Right cardiac atrium (tissue), 5 donors: ENCODE results near the gene TFF2. TPM values are rescaled to one million over a fixed set of nuclear protein-coding genes. Genes with fewer than 3 reads are reported as not detected.

Source experiments
- ATAC-seq, 2 donors: fragments of 200-7000 bp; cut with Tn5 transposase; one replicate each; pipeline versions ENCODE4 v1.8.0 to v1.9.1; 2020; ENCODE audit warnings: moderate library complexity in 2 of 2, mild to moderate bottlenecking in 1 of 2
- DNase-seq, 3 donors: peaks; one replicate each; pipeline ENCODE4 v3.0.0-alpha.2; 2020
- H3K27ac ChIP-seq: one replicate; pipeline ENCODE4 v1.5.1; 2013; ENCODE audit warnings: mild to moderate bottlenecking, low read length, control low read depth, moderate library complexity
- H3K27me3 ChIP-seq: one replicate; pipeline ENCODE4 v1.6.1; 2013; ENCODE audit not compliant: control insufficient read depth, insufficient read depth
- H3K4me1 ChIP-seq: one replicate; pipeline ENCODE4 v1.6.1; 2013; ENCODE audit warnings: low read length; ENCODE audit not compliant: control insufficient read depth, insufficient read depth
- H3K4me3 ChIP-seq: one replicate; pipeline ENCODE4 v1.5.1; 2013; ENCODE audit warnings: low read length, control low read depth
- H3K9me3 ChIP-seq: one replicate; pipeline ENCODE4 v1.6.1; 2013; ENCODE audit warnings: low read length; ENCODE audit not compliant: control insufficient read depth
- WGBS: extraction: QIAGEN DNeasy Blood & Tissue Kit; methylation state at CpG from one replicate; pipeline ENCODE4 v1.1.7; 2013; 5-methylcytosine and 5-hydroxymethylcytosine counted together
- intact Hi-C, 4 donors: fragments of 100-400 bp; cut with DNase I; formaldehyde crosslinking; loops; one replicate each; pipeline versions ENCODE4 v1.11.0 to v1.14.0; 2022 to 2023
- polyA plus RNA-seq: library from polyadenylated mRNA; stranded (reverse); fragments of 200-250 nt; gene quantifications from one replicate; pipeline ENCODE4 v1.2.3, GENCODE V29; 2013
- total RNA-seq, 4 donors: library from RNA; stranded (reverse); fragmentation: NEBNext Ultra II Directional; extraction: Animal tissue kit (Norgen Biotek cat#: 25700); gene quantifications; one replicate each; pipeline ENCODE4 v1.2.1, GENCODE V29; 2021
- donor health status: healthy with polysubstance abuse.
- donor health status: DM: no; HTN: yes; CAD: no.
- donor health status: DM: no; HTN: no; CAD: no.
- donor health status: DM: no; HTN: yes; CAD: no; lungs with severe emphysema.
- donor health status: DM: yes; HTN: yes; CAD: no.

TFF2 gene
- total and polyA plus RNA-seq, 5 donors = not detected

DNA sequence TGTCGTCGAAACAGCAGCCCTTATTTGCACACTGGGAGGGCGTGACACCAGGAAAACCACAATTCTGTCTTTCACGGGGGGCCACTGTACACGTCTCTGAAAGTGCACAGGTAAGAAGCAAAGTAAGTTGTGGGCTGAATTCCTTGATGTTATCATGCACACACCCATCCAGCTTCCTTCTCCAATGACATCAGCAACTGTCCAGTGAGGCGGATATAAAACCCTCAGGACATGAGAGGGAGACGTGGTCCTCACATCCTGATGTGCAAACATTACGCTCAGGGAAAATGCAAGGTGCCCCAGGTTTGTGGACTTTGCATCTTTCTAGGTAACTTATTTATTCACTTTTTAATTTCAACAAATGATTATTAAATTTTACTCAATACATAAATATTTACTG, 12.5 kb upstream of the TFF2 start:
- no peaks in the 10 kb centered on the region for H3K9me3 ChIP-seq
- no peak overlapping the region for H3K27ac ChIP-seq
- intact Hi-C loops = no loop called here
- H3K4me3 ChIP-seq = no peak overlapping the region
- ATAC-seq = no peak
- DNase-seq = no peak
- no peaks in the 10 kb centered on the region for H3K27me3 ChIP-seq
- H3K4me1 ChIP-seq = no peaks in the 10 kb centered on the region
- 73% methylated on average over 8 of the region's 8 CpGs for WGBS

GRCh38 chr21:42362700-42363099, 11.9 kb upstream of the TFF2 start:
- WGBS = 68% methylated on average over 9 of the region's 9 CpGs
- no peaks in the 10 kb centered on the region for H3K27me3 ChIP-seq

DNA sequence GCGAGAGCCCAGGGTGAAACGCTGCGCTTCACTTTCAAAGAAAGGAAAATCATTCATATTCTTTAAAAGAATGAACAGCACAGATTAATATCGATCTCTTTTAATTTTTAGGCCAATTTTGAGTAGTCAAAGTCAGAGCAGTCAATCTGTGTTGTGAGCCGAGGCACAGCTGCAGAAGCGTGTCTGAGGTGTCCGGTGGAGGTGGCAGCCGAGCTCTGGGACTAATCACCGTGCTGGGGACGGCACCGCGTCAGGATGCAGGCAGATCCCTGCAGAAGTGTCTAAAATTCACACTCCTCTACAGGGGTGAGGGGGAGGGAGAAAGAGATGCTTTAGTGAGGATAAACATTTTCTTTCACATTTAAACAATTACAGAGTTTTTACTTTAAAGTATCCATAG, 11.4 kb upstream of the TFF2 start:
- Histone ChIP-seq H3K27me3 (no peaks in the 10 kb centered on the region), H3K4me3 (no peak overlapping the region), H3K9me3 (no peaks in the 10 kb centered on the region), H3K27ac (no peak overlapping the region), H3K4me1 (no peaks in the 10 kb centered on the region)
- intact Hi-C loops = no loop called here
- WGBS = 73% methylated on average over 12 of the region's 12 CpGs
- DNase-seq (no peak), ATAC-seq (no peak)

More at GRCh38 chr21:42362700-42363099, 11.9 kb upstream of the TFF2 start:
- ATAC-seq (no peak), DNase-seq (no peak)
- H3K27ac ChIP-seq = no peak overlapping the region
- H3K4me1 ChIP-seq = no peaks in the 10 kb centered on the region
- no peaks in the 10 kb centered on the region for H3K9me3 ChIP-seq
- intact Hi-C loops = no loop called here
- H3K4me3 ChIP-seq = no peak overlapping the region

DNA sequence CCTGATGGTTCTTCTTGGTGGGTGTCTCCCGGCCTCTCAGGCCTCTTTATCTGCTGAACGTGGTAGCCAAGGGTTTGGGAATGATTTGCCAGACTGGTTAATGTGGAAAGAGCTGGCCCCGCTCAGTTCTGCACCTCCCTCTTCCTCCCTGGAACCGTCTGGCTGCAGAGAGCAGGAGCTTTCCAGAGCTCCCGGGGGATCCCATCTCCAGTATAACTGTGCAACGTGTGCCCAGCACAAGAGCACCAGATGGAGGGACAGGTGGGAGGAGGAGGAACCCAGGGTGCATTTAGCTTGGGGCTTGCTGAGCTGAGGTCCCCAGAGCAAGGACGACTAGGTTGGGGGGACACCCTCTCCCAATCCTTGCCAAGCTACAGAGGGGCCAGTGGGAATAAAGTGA, 10.5 kb upstream of the TFF2 start:
- H3K4me3 ChIP-seq = no peak overlapping the region
- DNase-seq (no peak), ATAC-seq (no peak)
- H3K27me3 ChIP-seq = no peaks in the 10 kb centered on the region
- intact Hi-C loops = no loop called here
- no peaks in the 10 kb centered on the region for H3K4me1 ChIP-seq
- no peaks in the 10 kb centered on the region for H3K9me3 ChIP-seq
- H3K27ac ChIP-seq = no peak overlapping the region
- 34% methylated on average over 7 of the region's 7 CpGs for WGBS

- Histone ChIP-seq H3K4me3 (no peak overlapping the region), H3K9me3 (no peaks in the 10 kb centered on the region), H3K27ac (no peak overlapping the region), H3K27me3 (no peaks in the 10 kb centered on the region), H3K4me1 (no peaks in the 10 kb centered on the region)
- no peak for ATAC-seq
- intact Hi-C loops = no loop called here
- DNase-seq = no peak
- 64% methylated on average over 2 of the region's 2 CpGs for WGBS
Measured at GRCh38 chr21:42360317-42360716, 9.5 kb upstream of the TFF2 start.

DNA sequence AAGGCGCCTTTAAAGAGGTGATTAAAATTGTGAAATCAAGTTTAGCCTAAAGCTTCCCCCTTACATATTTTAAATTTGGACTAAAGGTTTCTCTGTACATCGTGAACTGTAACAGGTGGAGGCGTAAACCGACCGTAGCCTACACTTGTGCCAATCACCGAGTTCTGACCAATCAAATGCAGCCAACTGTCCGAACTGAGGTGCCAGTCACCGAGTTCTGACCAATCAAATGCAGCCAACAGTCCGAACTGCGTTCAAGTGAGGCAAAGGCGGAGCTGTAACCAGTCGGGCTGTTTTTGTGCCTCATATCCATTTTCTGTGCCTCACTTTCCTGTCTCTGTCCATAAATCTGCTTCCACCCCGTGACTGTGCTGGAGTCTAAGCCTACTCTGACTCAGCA, 8.1 kb upstream of the TFF2 start:
- 85% methylated on average over 13 of the region's 13 CpGs for WGBS
- Histone ChIP-seq H3K4me1 (no peaks in the 10 kb centered on the region), H3K4me3 (no peak overlapping the region), H3K27me3 (no peaks in the 10 kb centered on the region), H3K27ac (no peak overlapping the region), H3K9me3 (no peaks in the 10 kb centered on the region)
- intact Hi-C loops = no loop called here
- no peak for ATAC-seq
- no peak for DNase-seq

DNA sequence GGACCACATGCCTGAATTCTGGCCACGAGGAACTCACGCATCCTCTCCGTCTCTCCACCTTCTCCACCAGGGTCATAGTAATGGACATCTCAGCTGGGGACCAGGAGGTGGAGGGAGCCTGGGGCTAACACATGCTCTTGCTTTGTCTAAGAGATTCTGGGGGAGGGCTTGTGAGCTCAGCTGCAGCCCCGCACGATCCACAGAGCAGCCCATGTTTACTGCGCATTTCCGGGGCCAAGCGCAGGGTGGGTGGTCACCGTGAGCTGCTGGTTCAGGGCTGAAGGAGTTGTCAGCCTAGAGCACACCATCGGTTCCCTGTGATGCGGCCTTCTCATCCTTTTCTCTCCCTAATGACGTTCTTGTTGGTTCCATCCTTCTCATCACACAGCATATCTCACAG, 7.5 kb upstream of the TFF2 start:
- Histone ChIP-seq H3K4me1 (no peaks in the 10 kb centered on the region), H3K27ac (no peak overlapping the region), H3K4me3 (no peak overlapping the region), H3K9me3 (no peaks in the 10 kb centered on the region), H3K27me3 (no peaks in the 10 kb centered on the region)
- intact Hi-C loops = no loop called here
- ATAC-seq = no peak
- DNase-seq = no peak
- 93% methylated on average over 12 of the region's 12 CpGs for WGBS

DNA sequence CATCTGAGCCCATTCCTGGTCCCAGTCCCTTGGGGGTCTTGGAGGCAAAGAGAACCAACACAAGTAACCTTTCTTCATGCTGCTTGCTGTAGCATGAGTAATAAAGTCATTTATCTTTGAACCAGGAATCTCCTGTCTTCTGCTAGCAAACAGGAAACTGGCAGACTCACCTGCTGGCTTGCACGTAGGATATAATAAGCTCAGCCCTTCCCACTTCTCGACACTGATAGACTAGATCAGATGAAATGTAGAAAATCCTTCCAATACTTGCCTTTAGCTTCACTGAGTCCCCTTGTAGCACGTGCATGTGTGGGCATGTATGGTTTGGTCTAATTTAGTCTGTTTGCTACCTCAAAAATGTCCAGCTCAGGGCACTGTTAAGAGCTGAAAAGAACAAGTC, 6.5 kb upstream of the TFF2 start:
- H3K4me1 ChIP-seq = no peaks in the 10 kb centered on the region
- no peaks in the 10 kb centered on the region for H3K27me3 ChIP-seq
- ATAC-seq = no peak
- no peak overlapping the region for H3K4me3 ChIP-seq
- H3K27ac ChIP-seq = no peak overlapping the region
- H3K9me3 ChIP-seq = no peaks in the 10 kb centered on the region
- intact Hi-C loops = no loop called here
- no peak for DNase-seq
- 67% methylated on average over 3 of the region's 3 CpGs for WGBS

DNA sequence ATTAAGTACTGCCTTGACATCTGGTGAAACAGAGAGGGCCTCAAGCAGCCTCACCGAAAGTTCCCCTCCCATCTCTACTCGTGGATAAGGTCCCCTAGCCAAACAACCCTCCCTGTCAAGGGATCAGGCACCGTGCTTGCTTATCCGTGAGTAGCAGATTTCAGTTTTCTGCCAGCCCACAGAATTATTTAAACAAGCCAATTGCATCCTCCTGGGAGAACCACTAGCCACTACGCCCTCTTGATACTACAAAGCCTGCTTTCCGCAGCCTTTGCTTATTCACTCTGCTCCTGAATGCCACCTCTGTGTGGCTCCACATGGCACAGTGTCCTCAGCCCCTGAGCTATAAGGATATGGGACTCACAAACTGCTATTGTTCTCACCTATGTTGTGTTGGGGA, 5.9 kb upstream of the TFF2 start:
- ATAC-seq = no peak
- H3K27ac ChIP-seq = no peak overlapping the region
- DNase-seq = no peak
- no peaks in the 10 kb centered on the region for H3K9me3 ChIP-seq
- no peaks in the 10 kb centered on the region for H3K27me3 ChIP-seq
- no peak overlapping the region for H3K4me3 ChIP-seq
- H3K4me1 ChIP-seq = no peaks in the 10 kb centered on the region
- 38% methylated on average over 6 of the region's 6 CpGs for WGBS
- intact Hi-C loops = no loop called here

- WGBS = 86% methylated on average over 2 of the region's 2 CpGs
- DNase-seq (no peak), ATAC-seq (no peak)
- no peak overlapping the region for H3K4me3 ChIP-seq
- H3K27me3 ChIP-seq = no peaks in the 10 kb centered on the region
- H3K9me3 ChIP-seq = no peaks in the 10 kb centered on the region
- no peak overlapping the region for H3K27ac ChIP-seq
- intact Hi-C loops = no loop called here
- H3K4me1 ChIP-seq = no peaks in the 10 kb centered on the region
Measured at GRCh38 chr21:42356046-42356445, 5.3 kb upstream of the TFF2 start.

- intact Hi-C loops = no loop called here
- DNase-seq (no peak), ATAC-seq (no peak)
- 85% methylated on average over 5 of the region's 5 CpGs for WGBS
- Histone ChIP-seq H3K9me3 (no peaks in the 10 kb centered on the region), H3K27ac (no peak overlapping the region), H3K4me1 (no peaks in the 10 kb centered on the region), H3K4me3 (no peak overlapping the region), H3K27me3 (no peaks in the 10 kb centered on the region)
Measured at GRCh38 chr21:42353623-42354022, 2.8 kb upstream of the TFF2 start.

DNA sequence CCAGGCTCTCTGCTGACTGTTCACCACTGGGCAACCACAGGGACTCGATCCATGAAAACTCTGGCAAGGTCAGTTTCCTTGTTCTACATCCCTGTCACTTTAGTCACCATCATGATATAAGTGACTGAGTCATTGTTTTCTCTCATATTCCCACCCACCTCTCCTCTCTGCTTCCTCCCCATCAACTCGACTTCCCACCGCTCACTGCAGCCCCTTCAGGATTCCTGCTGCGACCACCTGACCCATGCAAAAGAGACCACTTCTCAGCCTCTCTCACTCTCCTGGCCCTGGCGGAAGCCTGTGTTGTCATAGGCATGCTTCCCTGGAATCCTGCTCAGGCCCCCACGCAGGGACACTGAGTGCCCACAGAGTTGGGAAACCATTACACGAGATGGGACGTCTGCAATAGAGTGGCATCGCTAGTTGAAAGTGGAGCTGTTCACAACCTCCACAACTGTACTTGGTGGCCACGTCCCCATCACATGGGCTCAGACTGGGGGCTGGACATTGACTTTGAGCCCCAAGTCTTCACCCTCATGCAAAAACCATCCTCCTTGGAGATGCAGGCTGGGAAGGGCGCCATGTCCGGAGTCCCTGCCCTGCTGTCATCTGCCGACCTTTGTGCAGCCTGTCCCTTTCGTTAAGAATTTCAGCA, 1.8 kb upstream of the TFF2 start:
- WGBS = 79% methylated on average over 14 of the region's 14 CpGs
- intact Hi-C loops = no loop called here
- DNase-seq (no peak), ATAC-seq (no peak)
- Histone ChIP-seq H3K27me3 (no peaks in the 10 kb centered on the region), H3K9me3 (no peaks in the 10 kb centered on the region), H3K27ac (no peak overlapping the region), H3K4me3 (no peak overlapping the region), H3K4me1 (no peaks in the 10 kb centered on the region)
